GM18502 (cell line): ENCODE results near the gene PIEZO2.
"Not testable (repeated sequence)": the region's sequence is repeated elsewhere in the genome, so short reads cannot be mapped to it uniquely, and the experiment has no call there.

Experiments used
- ATAC-seq: cut with Tn5 transposase; IDR thresholded peaks from one replicate; pipeline ENCODE4 v1.9.1; 2021; ENCODE audit warnings: mild to moderate bottlenecking; ENCODE audit not compliant: unreplicated experiment, poor library complexity

Gene PIEZO2

DNA sequence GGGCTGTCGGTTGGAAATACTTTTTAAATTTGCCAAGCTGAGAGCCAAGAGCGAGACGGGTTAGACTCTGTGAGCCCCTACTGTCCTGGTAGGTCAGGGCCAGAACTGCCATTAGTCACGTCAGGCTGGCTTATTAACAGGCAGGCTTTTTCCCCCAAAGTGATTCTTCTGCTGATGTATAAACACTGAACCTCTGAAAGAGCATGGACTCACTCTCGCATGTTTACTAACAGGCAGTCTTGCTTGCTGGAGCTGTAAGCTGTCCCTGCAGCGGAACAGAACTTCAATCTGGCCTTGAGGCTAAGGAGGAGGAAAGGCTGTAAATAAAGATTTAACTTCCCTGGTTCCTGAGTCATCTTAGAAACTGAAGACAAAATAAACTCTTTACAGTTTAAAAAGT lies 288.4 kb downstream of the PIEZO2 start:
- no peak for ATAC-seq

DNA sequence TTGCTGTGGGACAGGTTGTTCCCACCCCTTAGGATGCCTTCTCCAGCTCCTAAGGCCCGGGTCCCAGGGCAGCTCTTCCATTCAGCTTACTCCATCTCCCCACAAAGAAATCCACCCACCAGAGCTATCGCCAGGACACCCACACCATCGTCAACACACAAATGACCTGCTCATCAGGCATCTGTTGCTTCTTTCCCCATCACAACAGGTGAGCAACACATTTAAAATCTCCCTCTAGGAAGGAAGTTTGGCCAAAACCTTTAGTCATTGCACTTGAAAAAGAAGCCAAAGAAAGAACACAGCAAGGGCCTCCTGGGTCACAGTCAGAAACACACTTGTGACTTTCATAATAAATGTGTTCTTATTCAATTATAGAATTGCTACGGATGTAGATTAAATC lies 289.0 kb downstream of the PIEZO2 start:
- no peak for ATAC-seq

DNA sequence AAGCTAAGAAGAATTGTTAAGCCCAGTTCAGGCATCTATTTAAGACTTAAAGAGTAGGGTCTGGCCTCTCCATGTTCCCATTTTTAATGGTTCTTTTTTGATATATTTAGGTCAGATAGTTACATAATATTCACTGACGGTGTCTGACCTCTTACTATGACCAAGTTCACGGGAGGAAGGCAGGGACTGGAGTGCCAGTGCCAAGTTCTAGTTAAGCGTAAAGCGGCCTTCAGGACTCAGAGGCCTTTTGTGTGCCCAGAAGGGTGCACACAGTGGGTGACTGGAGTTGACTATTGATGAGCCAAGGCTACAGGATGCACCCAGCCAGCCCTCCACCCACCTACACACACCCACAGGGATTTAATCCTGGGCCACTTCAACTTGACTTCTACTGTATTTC lies 290.9 kb downstream of the PIEZO2 start:
- ATAC-seq: no peak

DNA sequence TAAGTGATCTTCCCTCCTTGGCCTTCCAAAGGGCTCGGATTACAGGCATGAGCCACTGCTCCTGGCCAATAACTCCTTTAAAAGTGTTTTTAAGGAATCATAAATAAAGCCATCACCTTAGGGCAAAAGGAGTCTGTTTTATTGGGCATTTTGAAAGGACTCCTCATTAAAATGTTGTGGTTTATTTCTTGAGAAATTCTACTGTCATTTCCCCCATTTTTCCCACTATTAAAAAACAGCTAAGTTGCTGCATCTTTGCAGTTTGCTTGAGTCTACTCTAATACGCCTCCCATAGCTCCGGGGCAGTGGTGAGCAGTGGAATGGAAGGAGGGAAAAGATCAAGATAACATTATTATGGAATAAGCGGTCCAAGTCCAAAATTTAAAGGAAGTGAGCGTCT lies 293.2 kb downstream of the PIEZO2 start:
- no peak for ATAC-seq

DNA sequence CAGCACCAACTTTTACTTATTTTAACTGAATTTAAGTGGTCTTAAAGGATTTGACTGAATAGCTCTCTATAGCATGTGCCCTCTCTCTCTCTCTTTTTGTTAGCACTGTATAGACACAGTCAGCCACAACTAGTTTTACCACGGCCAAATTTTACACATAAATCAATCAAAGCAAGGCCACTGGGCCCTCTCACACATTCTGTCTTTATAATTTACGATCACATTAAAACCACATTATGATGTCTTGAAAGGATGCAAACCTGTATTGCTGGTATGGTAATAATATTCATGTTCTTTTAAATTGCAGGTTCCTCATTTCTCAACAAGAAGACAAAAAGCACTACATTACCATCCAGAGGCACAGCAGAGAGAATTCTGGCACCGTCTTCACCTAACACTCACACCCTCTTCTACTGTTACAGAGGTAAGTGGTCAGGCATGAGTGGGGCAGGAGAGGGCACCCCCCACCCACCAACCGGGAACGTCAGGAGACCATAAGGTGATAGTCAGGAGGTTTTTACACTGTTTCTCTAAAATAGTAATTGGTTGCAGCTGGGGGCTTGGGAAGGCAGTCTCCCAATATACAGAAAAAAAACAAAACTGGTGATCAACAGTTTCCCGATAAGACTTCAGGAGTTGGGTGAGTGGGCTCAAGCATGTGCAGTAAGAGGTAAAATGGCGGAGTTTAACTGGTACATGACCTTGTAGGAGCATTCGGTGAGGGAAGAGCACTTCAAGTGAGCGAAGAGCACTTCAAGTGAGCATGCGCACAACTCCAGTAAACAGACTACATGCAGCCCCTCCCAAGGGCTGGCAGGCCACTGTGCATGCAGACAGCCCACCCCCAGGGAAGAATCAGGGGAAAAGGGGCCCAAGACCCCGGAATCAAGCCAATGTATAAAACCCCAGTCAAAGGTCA lies 296.7 kb downstream of the PIEZO2 start:
- ATAC-seq: no peak

DNA sequence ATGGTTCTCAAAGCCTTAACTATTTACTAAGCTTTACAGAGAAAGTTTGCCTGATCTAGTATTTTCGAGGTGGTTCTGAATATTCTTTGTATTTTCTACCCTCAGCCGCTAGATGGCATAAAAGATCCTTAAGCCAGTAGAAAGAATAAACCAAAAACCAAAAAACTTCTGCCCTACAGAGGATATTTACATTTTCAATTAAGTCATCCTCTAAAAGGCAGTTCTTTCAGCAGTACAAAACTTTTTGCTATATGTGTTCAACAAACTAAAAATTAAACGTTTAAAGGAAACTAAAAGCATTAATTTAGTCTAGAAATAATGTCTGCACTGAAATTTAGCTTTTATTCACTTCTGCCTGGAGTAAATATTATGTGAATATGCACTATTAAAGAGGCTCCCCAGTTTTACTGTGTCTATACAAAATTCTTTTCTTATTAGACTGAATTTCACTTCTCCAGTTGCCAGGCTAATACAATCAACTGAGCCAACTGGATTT lies 297.5 kb downstream of the PIEZO2 start:
- ATAC-seq: no peak

DNA sequence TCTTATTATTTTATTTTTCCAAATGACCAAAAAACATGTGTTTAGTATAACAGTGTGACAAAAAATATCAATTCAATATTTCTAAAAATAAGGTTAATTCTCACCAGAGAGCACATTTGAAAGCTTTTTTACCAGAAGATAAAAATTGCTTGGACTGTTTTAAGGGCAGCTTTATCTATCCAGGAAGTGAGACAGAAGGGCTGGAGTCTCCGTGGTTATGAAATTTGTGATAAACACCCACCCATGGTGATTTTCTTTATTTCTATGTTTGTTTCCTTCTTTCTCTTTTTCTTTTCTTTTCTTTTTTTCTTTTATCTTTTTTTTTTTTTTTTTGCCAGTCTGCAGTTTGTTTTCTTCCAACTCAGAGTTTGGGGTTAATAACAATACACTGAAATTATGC lies 298.5 kb downstream of the PIEZO2 start:
- ATAC-seq: no peak

DNA sequence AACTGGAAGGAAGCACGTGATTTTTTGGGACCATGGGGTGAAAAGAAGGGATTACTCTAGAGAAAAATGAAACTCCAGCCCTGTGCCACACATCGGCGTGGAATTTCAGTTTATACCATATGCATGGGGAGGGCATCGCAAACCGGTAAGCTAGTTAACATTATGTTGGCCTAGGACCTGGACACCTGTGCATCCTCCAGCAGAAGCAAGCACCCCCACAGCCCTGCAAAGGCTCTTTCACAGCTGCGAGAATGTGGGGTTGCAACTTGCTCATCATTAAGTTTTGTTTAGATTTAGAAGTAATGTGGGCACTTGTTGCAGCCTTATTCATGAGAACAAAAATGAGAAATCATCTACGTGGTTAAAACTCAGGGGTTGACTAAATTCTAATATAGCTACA lies 299.2 kb downstream of the PIEZO2 start:
- ATAC-seq: no peak

DNA sequence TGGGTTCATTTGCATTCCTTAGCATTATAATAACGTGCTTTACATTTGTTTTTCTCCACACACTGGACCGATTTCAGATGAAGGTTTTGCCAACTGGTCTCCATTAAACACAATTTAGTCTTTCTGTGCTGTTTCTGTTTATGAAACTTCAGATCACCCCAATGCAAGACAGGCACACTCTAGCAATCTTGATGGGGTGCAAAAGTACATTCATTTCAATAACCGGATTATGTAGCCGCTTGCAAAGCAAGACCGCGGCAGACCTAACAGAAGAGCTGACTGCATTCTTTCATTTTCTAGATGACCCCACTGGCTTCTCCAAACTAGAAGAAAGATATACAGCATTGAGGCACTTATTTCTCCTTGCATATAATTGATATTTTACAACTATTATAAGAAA lies 301.5 kb downstream of the PIEZO2 start:
- no peak for ATAC-seq

DNA sequence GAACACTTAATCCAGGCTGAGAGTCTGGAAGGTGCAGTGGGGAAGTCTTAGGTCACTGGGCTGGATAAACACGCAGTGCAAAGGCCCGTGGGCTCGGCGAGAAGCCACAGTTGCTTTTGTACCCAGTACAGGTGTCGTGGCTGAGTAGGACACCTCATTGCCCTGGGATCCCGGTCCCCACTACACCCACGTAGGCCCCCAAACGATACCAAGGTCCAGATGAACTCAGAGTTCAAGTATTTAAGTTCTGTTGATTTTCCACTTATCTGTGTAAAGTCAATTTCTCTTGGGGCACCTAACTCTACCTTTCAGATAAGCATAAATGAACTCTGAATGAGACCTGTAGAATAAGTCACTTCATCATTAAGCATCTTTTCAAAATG lies 302.0 kb downstream of the PIEZO2 start:
- ATAC-seq: no peak

DNA sequence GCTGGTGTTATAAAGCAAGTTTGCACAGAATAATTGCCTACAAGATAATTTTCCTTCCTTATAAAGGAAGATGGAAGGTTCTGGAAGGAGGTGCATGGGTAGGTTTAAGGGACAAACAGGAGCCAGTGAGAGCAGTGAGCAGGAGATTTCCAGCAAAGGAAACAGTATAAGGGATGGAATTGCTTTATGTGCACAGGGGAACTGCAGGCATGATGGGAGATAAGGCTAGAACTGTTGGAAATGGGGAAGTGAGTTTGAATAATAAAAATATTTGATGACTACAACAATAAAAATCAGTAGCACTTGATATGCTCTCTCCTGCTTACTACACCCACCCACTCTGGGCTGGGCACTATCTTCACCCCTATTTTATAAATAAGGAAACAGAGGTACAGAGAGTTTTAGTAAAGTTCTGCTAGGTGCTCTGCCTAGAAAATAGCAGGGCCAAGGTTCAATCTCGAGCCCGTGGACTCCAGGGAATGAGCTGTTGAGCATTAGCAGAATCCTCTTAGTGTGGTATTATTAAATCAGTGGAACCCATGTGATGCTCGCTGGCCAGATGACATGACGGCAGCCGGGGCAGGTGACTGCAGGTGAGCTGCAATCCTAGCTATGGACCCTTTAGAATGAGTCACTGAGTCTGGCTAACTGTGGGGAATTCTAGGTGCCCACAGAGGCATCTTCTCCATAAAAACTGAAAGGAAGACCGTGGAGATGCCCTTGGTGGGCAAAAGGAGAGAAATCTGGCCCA lies 302.5 kb downstream of the PIEZO2 start:
- no peak for ATAC-seq

DNA sequence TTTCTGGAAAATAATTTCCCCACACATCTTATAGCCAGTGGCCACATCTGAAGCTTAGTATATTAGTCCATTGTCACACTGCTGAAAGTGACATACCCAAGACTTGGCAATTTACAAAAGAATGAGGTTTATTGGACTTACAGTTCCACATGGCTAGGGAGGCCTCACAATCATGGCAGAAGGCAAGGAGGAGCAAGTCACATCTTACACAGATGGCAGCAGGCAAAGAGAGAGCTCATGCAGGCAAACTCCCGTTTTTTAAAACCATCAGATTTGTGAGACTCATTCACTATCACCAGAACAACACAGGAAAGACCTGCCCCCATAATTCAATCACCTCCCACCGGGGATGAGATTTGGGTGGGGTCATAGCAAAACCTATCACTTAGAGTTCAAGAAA lies 303.3 kb downstream of the PIEZO2 start:
- not testable (repeated sequence) for ATAC-seq

DNA sequence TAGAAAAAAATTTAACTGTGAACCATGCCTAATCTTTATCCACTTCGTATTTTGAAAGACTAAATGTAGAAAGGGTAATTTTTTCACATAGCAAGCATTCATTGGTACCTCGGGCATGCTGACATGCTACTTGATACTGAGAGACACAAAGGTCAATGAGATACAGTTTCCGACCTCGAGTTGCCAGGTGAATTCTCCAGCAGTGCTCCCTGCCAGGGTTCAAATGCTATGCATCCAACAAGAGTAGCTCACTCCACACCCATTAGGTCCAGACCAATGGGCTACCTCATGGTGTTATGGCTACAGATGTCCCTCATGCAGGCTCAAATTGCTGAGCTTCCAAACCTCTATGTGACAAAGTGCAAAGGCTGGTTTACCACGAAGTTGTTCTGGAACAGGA lies 305.8 kb downstream of the PIEZO2 start:
- no peak for ATAC-seq

DNA sequence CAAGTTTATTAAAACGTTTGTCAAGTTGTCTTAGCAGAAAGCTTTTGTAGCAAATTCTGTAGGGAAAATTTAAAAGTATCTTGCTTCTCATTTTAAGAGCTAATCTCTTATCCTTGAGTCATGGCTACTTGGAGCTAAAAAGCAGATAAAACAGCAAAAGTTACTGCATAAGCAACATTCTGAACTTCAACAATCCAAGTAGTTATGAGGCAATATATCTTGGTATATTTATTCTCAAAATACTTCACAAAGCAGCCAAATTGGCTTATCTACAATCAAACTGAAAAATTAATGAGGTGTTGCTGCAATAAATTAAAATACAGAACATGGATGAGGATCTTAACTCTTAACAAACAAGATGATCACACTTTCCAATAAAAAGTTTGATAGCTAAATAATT lies 306.5 kb downstream of the PIEZO2 start:
- no peak for ATAC-seq

DNA sequence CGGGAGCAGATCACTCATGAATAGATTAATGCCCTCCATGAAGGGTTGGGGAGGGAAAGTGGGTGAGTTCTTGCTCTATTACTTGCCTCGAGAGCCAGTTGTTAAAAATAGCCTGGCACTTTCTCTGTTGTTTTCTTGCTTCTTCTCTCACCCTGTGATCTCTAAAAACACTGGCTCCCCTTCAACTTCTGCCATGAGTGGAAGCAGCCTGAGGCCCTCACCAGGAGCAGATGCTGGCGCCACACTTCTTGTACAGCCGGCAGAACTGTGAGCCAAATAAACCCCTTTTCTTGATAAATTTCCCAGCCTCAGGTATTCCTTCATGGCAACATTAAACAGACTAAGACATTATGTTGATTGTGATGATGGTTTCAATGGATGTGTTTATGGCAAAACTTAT lies 307.0 kb downstream of the PIEZO2 start:
- no peak for ATAC-seq

DNA sequence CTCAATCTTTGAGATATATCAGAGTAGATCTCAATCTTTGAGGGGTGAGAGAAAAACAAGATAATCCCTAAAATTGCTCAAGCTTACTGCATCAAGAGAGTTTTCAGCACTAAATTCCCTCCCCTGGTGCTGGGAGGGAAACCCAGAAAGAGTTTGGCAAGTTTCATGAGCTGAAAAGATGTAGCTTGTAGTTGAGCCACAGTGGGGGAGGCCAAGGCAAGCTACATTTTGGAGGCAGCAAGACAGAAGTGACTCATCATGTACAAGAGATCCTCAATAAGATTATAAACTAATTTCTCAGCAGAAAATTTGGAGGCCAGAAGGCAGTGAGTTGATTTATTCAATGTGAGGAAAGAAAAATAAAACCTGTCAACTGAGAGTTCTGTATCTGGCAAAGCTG lies 308.2 kb downstream of the PIEZO2 start:
- ATAC-seq: no peak

DNA sequence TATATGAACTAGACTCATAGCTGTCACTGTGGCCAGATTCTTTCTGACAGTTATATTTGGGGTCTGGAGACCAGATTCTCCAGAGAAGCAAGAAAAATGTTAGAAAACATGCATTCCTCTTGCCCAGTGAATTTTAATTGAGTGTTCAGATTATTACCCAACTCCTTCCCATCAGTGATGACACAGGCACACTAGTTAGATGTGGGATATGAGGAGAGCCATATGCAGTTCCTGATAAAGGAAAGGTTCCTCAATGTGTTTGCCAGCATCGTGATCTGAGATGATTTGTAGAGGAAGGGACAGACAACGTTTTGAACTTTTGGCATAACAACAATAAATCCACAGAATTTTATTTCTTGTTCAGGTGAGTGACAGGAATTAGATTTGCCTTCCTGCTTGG lies 308.6 kb downstream of the PIEZO2 start:
- ATAC-seq: no peak

DNA sequence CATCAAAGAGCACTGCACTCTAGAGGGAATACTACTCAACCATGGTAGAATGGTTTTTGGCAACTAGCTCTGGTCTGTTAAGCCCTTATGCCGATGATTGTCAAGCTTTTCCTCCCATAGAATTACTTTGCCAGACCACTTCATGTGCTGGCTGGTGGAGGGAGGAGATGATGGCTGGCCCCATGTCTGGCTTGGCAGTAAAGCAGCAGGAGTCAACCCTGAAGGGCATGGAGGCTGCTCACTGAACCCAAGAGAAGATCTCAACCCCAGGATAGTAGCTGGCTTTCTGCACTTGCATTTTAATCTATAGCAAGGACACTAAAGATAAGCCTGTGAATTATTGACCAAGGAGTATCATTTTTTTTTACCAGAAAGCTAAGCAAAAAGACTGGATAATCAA lies 309.9 kb downstream of the PIEZO2 start:
- no peak for ATAC-seq

DNA sequence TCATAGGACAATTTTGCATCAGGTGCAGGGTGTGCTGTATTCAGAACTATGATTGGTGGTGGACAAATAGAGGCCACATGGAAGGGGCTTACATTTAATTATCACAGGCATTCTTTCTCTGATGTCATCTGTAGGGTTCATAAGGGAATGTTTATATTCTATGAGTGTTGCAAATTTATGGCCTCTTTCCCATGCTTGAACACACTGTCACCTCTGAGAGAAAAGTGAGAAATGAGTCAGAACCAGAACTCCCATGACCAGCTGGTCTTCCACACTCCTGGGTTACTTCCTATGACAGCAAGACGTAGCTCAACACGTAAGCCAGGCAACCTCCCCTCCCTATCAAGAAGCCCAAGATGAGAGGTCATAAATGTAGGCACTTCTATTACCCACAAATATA lies 310.8 kb downstream of the PIEZO2 start:
- ATAC-seq: peak; percentile 73

DNA sequence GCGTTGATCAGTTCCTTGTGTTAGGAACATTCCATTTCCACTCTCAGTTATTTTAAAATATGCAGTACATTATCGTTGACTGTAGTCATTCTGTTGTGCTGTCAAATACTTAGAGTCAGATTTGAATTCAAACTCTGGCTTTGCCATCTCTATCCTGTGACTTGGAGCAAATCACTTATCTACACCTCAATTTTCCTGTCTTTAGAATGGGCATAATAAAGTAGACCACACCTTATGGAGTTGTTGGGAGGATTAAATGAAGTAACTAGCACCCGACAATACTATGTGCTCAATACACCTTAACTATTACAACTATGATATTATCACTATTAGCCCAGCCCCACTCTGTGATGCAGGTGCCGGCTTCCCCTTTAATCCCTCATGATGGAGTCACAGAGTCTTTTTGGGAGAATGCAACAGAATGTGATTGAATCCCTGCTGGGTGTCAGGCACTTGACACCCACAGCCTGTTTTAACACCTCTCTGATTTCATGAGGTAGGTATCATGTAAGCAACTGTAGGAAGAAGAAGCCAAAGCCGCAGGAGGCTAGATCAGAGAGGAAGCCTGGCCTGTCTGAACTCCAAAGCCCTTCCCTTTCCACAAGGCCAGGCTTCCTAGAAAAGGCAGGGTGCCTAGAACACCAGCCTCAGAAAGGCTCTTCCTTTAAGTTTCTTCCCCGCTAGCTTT lies 315.1 kb downstream of the PIEZO2 start:
- no peak for ATAC-seq

DNA sequence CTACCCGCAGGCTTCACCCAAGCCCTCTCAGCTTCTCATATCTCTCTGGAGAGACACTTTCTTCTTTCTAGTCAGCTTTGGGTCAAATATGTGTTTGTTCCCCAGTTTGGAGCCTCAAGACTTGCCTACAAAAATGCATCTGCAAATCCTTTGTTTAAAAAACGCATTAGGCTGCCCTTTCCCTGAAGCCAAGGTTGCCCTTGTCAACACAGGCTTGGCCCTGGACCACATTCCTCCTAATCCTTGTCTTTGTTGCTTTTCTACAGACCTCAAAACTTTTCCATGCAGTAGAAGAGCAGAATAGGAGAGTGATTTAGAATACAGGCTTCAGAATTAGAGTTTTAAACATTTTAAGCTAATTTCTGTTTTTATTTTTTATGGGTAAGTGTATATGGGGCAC lies 315.7 kb downstream of the PIEZO2 start:
- ATAC-seq: no peak
